Omental fat pad (tissue), 4 donors: ENCODE measurements around the gene IRF2BP1. TPM values are rescaled to one million over a fixed set of nuclear protein-coding genes. Genes with fewer than 3 reads are reported as not detected.
A peak's percentile ranks its signal among the peaks of the same experiment; 100 is the strongest.

Source experiments
- ATAC-seq: fragments of 150-250 bp; one replicate; pipeline ENCODE4 v1.9.1; 2016; ENCODE audit warnings: mild to moderate bottlenecking, moderate library complexity; ENCODE audit not compliant: low FRiP score
- DNase-seq: peaks from one replicate; pipeline ENCODE4 v3.0.0-alpha.2; 2019; ENCODE audit warnings: low spot score
- CTCF ChIP-seq, 3 donors: fragments of 450-650 bp; IDR thresholded peaks; one replicate each; pipeline ENCODE4 v1.5.1; 2016 to 2017; ENCODE audit warnings: antibody characterized with exemption in 3 of 3, mild to moderate bottlenecking in 3 of 3, moderate library complexity in 2 of 3
- total RNA-seq, 4 donors: library from RNA; depleted of rRNA; stranded (reverse); fragments of >200 nt; gene quantifications; one replicate each; pipeline ENCODE4 v1.1.0, GENCODE V29; 2016

Gene IRF2BP1, protein sequence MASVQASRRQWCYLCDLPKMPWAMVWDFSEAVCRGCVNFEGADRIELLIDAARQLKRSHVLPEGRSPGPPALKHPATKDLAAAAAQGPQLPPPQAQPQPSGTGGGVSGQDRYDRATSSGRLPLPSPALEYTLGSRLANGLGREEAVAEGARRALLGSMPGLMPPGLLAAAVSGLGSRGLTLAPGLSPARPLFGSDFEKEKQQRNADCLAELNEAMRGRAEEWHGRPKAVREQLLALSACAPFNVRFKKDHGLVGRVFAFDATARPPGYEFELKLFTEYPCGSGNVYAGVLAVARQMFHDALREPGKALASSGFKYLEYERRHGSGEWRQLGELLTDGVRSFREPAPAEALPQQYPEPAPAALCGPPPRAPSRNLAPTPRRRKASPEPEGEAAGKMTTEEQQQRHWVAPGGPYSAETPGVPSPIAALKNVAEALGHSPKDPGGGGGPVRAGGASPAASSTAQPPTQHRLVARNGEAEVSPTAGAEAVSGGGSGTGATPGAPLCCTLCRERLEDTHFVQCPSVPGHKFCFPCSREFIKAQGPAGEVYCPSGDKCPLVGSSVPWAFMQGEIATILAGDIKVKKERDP
- total RNA-seq: 10 to 100 TPM; 10.6 to 14.2 (median 11.2) TPM

DNA sequence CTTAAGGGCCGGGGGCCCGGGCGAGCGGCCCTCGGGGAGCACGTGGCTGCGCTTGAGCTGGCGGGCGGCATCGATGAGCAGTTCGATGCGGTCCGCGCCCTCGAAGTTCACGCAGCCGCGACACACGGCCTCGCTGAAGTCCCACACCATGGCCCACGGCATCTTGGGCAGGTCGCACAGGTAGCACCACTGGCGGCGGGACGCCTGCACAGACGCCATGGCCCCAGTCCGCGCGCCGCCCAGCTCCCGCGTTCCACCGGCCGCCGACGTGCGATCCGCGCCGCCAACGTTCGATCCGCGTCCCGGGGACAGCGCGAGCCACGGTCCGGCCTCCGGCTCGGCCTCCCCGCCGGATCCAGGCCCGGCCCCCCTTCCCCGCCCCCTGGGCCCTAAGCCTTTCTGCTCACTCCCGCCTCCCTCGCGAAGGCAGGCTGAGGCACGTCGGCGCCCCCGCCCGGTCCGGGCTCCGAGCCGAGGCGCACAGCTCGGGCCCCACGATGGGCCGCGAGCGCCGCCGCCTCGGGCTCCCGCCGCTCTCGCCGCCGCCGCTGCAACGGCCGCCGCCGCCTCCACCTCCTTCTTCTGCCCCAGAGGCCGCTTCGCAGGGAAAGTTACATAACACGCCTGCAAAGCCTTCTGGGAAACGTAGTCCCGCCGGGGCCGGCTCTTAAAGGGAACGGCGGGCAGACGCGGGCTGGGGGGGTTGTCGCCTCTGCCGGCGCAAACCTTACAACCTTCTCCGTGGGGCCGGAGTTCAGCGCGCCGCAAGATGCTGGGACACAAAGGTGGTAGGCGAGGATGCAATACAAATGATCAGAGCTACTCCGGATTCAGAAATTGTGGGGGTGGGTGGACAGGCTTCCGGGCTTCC, at the start of gene IRF2BP1:
Gene IRF2BP1 (minus strand): TSS at position 586 of the 871 bp plus-strand sequence. CDS start 367 bp downstream, at position 219.
- TF ChIP-seq CTCF (IDR thresholded peaks at IDR 0.05): no peak
- peak; percentile 74 for ATAC-seq

GRCh38 chr19:45935267-45935666, 49.3 kb upstream of the IRF2BP1 start:
- ATAC-seq (no peak), DNase-seq (no peak)
- TF ChIP-seq CTCF (IDR thresholded peaks at IDR 0.05): no peak

More for the DNA sequence above, at the start of gene IRF2BP1:
- peak; percentile 64 for DNase-seq

GRCh38 chr19:45934551-45935230, 48.8 kb upstream of the IRF2BP1 start:
- DNase-seq: no peak
- no peak for ATAC-seq
- no peak for TF ChIP-seq CTCF (IDR thresholded peaks at IDR 0.05)

GRCh38 chr19:45933759-45934158, 47.8 kb upstream of the IRF2BP1 start:
- DNase-seq: no peak
- no peak for TF ChIP-seq CTCF (IDR thresholded peaks at IDR 0.05)
- ATAC-seq: no peak

GRCh38 chr19:45931055-45931454, 45.1 kb upstream of the IRF2BP1 start:
- DNase-seq: no peak
- ATAC-seq: no peak
- TF ChIP-seq CTCF (IDR thresholded peaks at IDR 0.05): no peak

GRCh38 chr19:45929247-45929646, 43.3 kb upstream of the IRF2BP1 start:
- no peak for TF ChIP-seq CTCF (IDR thresholded peaks at IDR 0.05)
- DNase-seq (no peak), ATAC-seq (no peak)
